22Rv1 (cell line): ENCODE measurements around the gene UGT2A1.

Source experiments
- H3K27ac ChIP-seq: fragments of 450-650 bp; 2 replicates; pipeline ENCODE4 v1.5.1; 2017
- CTCF ChIP-seq: fragments of 450-650 bp; IDR thresholded peaks from 2 replicates; pipeline ENCODE4 v1.5.1; 2017; ENCODE audit warnings: mild to moderate bottlenecking
- ZFX ChIP-seq: fragments of 450-650 bp; IDR thresholded peaks from 2 replicates; pipeline ENCODE4 v1.6.1; 2017; ENCODE audit warnings: antibody characterized with exemption, borderline replicate concordance

UGT2A1 gene

DNA sequence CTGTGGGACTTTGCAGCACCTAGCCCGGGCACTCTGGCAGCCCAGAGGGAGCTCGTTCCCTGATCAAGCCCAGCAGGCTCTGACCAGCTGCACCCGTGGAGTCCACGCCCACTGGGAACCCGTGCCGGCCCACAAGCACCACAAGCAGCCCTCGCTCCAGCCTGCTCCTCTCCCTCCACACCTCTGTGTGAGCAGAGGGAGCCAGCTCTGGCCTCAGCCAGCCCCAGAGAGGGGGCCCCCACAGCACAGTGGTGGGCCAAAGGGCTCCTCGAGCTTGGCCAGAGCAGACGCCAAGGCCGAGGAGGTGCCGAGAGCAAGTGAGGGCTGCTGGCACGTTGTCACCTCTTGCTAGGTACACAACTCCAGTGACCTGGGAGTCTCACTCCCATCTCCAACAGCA is 5.1 kb upstream of the UGT2A1 start:
- no peak overlapping the region for H3K27ac ChIP-seq
- no peak for TF ChIP-seq ZFX
- TF ChIP-seq CTCF = no peak

GRCh38 chr4:69656653-69657158 is 3.7 kb upstream of the UGT2A1 start:
- no peak overlapping the region for H3K27ac ChIP-seq
- no peak for TF ChIP-seq CTCF
- no peak for TF ChIP-seq ZFX

DNA sequence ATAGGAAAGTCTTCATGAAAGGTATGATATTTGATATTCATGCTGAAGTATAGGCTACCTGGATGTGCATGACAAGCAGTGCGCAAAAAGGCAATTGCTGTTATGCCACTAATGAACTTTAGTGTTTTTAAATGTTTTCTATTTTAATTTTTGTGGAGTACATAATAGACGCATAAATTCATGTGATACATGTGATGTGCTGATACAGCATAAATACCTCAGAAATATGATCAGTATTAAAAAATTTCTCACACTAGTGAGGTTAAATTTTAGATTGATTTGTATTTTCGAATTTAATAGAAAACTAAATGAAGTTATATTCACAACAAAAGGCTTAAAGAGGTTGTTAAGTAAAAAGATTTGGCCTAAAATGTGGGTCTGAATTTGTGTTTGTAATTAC is 2.2 kb downstream of the UGT2A1 start:
- H3K27ac ChIP-seq = no peak overlapping the region
- TF ChIP-seq CTCF (no peak), ZFX (no peak)

DNA sequence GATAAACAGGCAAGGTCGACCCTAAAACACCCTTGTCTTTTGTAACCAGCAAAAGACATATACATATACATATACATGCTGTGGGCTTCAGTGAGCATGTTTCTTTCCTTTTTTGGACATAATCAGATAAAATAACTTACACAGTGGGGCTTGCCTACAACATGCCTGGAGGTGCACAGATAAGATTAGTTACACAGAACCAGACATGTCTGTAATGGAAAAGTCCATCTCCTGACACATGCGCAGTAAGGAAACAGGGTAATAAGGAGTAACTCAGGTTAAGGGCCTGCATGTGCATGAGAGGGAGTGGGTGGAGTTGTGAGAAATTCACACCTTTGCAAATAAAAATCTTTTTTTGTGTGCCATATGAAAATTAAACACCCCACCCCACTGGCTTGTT is 3.4 kb downstream of the UGT2A1 start:
- TF ChIP-seq ZFX (no peak), CTCF (no peak)
- H3K27ac ChIP-seq = no peak overlapping the region

DNA sequence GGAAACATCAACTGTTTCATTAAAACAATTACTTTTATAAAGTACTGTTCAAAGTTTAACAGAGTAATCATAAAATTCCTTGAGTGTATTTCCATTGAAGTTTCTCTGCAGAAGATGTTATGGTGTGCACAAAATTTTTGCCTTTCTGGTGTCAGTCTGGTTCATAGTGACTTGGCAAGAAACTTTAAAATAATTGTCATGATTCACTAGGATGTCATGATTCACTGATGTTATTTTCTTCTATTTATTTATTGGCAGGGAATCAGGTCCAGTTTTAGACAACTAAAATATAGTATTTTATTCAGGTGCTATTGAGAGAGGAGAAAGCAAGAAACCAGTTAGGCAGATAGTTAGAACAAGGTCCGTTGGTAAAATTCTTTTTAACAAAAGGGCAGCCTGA is 3.8 kb downstream of the UGT2A1 start:
- no peak for TF ChIP-seq CTCF
- TF ChIP-seq ZFX = no peak
- no peak overlapping the region for H3K27ac ChIP-seq

DNA sequence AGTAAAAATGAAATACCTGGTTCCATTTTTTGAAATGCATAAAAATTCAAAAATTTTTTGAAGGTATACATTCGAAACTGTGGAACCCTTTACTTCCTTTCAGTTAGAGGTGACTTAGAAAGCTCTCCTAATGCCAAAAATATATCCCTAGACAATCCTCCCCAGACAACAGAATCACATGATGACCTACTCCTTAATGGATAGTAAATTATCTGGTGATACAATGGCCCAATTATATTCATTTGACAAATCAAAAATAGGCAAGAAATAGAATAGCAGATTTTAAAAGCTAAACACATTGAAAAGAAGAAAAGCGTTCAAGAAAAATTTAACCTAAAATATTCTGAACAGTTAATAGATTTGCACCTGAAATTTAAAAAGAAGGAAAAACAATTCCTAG is 10.1 kb downstream of the UGT2A1 start:
- no peak overlapping the region for H3K27ac ChIP-seq
- TF ChIP-seq CTCF (no peak), ZFX (no peak)

DNA sequence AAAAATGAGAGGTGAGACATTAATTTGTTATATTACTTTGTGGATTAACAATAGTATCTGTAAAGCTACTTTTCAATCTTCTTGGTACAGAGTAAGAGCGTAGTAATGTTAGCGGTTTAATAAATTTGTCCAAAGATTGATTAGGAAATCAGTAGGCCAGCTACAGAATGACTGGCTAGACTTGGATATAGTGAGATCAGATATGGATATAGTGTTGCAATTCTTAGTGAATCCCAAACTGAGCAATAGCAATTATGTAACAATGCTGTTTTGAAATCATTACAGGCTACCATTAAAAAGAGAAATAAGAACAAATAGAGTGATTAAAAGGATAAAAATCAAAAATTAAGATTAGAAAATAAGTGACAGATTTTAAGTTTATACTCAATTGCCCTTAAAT is 12.8 kb downstream of the UGT2A1 start:
- TF ChIP-seq CTCF = no peak
- no peak for TF ChIP-seq ZFX
- no peak overlapping the region for H3K27ac ChIP-seq
